GM23338 (cell line): ENCODE measurements around the gene GFOD1. TPM values are rescaled to one million over a fixed set of nuclear protein-coding genes. Genes with fewer than 3 reads are reported as not detected.

ENCODE experiments used
- ATAC-seq: fragments of 200-7000 bp; cut with Tn5 transposase; 3 replicates; pipeline ENCODE4 v1.9.1; 2020
- DNase-seq: peaks from one replicate; pipeline ENCODE4 v3.0.0-alpha.2; 2015; ENCODE audit warnings: low spot score
- H2AFZ ChIP-seq: fragments of 200-600 bp; sonication (generic); 2 replicates; pipeline ENCODE4 v1.8.0; 2016; ENCODE audit warnings: antibody characterized with exemption, mild to moderate bottlenecking, moderate library complexity
- H3F3A ChIP-seq: fragments of 200-600 bp; sonication (generic); replicated peaks from 2 replicates; pipeline ENCODE4 v1.8.0; 2017; ENCODE audit warnings: antibody characterized with exemption, mixed run types, low read depth
- H3K27ac ChIP-seq: fragments of 200-600 bp; sonication (generic); 2 replicates; pipeline ENCODE4 v1.6.1; 2016; ENCODE audit warnings: low read depth
- H3K27me3 ChIP-seq: fragments of 200-600 bp; sonication (generic); 2 replicates; pipeline ENCODE4 v1.8.0; 2016; ENCODE audit warnings: mild to moderate bottlenecking, mixed run types, moderate library complexity; ENCODE audit not compliant: insufficient read depth
- H3K36me3 ChIP-seq: fragments of 200-600 bp; sonication (generic); 2 replicates; pipeline ENCODE4 v1.8.0; 2016; ENCODE audit warnings: mild to moderate bottlenecking; ENCODE audit not compliant: insufficient read depth
- H3K4me1 ChIP-seq: fragments of 200-600 bp; sonication (generic); 2 replicates; pipeline ENCODE4 v1.8.0; 2016; ENCODE audit warnings: mild to moderate bottlenecking, moderate library complexity; ENCODE audit not compliant: insufficient read depth
- H3K4me2 ChIP-seq: fragments of 200-600 bp; sonication (generic); 2 replicates; pipeline ENCODE4 v1.7.1; 2017; ENCODE audit warnings: mixed run types
- H3K4me3 ChIP-seq: fragments of 200-600 bp; sonication (generic); 2 replicates; pipeline ENCODE4 v1.6.1; 2016; ENCODE audit warnings: mixed run types
- H3K79me2 ChIP-seq: fragments of 200-600 bp; sonication (generic); replicated peaks from 2 replicates; pipeline ENCODE4 v1.8.0; 2017; ENCODE audit warnings: mild to moderate bottlenecking; ENCODE audit not compliant: insufficient read depth
- H3K9me2 ChIP-seq: fragments of 200-600 bp; sonication (generic); 2 replicates; pipeline ENCODE4 v1.8.0; 2017; ENCODE audit not compliant: insufficient read depth
- H4K20me1 ChIP-seq: fragments of 200-600 bp; sonication (generic); replicated peaks from 2 replicates; pipeline ENCODE4 v1.8.0; 2017; ENCODE audit warnings: mild to moderate bottlenecking; ENCODE audit not compliant: insufficient read depth
- H3K27ac Mint-ChIP-seq: 2 replicates; pipeline ENCODE4 v1.8.0; 2020; ENCODE audit warnings: inconsistent platforms, mild to moderate bottlenecking, moderate library complexity, mixed read lengths
- H3K27me3 Mint-ChIP-seq: 3 replicates; pipeline ENCODE4 v1.8.0; 2022; ENCODE audit warnings: low read depth, mild to moderate bottlenecking, moderate library complexity, mixed read lengths, inconsistent platforms; ENCODE audit not compliant: insufficient read depth, poor library complexity
- H3K36me3 Mint-ChIP-seq: 3 replicates; pipeline ENCODE4 v1.8.0; 2021; ENCODE audit warnings: low read depth, mild to moderate bottlenecking, inconsistent platforms, moderate library complexity, mixed read lengths
- H3K4me1 Mint-ChIP-seq: 3 replicates; pipeline ENCODE4 v1.8.0; 2020; ENCODE audit warnings: mild to moderate bottlenecking, inconsistent platforms, mixed read lengths
- H3K4me3 Mint-ChIP-seq: 3 replicates; pipeline ENCODE4 v1.8.0; 2021; ENCODE audit warnings: moderate library complexity, mild to moderate bottlenecking, inconsistent platforms, mixed read lengths
- H3K9me3 Mint-ChIP-seq: 3 replicates; pipeline ENCODE4 v1.8.0; 2020; ENCODE audit warnings: moderate library complexity, mild to moderate bottlenecking, inconsistent platforms, mixed read lengths
- CREB1 ChIP-seq: fragments of 250-450 bp; sonication (Bioruptor Pico); IDR thresholded peaks from 2 replicates; pipeline ENCODE4 v1.5.0; 2020; ENCODE audit warnings: low read depth, mild to moderate bottlenecking, moderate library complexity
- EZH2 ChIP-seq: fragments of 200-600 bp; sonication (generic); IDR thresholded peaks from one replicate; pipeline ENCODE4 v1.8.0; 2017; ENCODE audit warnings: antibody characterized with exemption, mild to moderate bottlenecking, low read depth; ENCODE audit not compliant: unreplicated experiment
- EZH2phosphoT487 ChIP-seq: fragments of 200-600 bp; sonication (generic); IDR thresholded peaks from one replicate; pipeline ENCODE4 v1.8.1; 2018; ENCODE audit warnings: antibody characterized with exemption; ENCODE audit not compliant: unreplicated experiment
- JUNB ChIP-seq: IDR thresholded peaks from one replicate; pipeline ENCODE4 v1.6.1; 2016; ENCODE audit warnings: antibody characterized with exemption; ENCODE audit not compliant: unreplicated experiment
- NANOG ChIP-seq: IDR thresholded peaks from 2 replicates; pipeline ENCODE4 v1.6.1; 2016; ENCODE audit warnings: antibody characterized with exemption, borderline replicate concordance
- POLR2AphosphoS5 ChIP-seq: IDR thresholded peaks from 2 replicates; pipeline ENCODE4 v1.6.1; 2016; ENCODE audit warnings: antibody characterized with exemption, low read depth
- STAT1 ChIP-seq: IDR thresholded peaks from one replicate; pipeline ENCODE4 v1.6.1; 2016; ENCODE audit warnings: antibody characterized with exemption; ENCODE audit not compliant: unreplicated experiment
- ZNF114 ChIP-seq: fragments of 250-450 bp; sonication (Bioruptor Pico); IDR thresholded peaks from 2 replicates; pipeline ENCODE4 v1.5.0; 2020; ENCODE audit warnings: mild to moderate bottlenecking, moderate library complexity
- ZNF331 ChIP-seq: fragments of 250-450 bp; sonication (Bioruptor Pico); IDR thresholded peaks from 2 replicates; pipeline ENCODE4 v1.5.0; 2020; ENCODE audit warnings: low read depth, mild to moderate bottlenecking, moderate library complexity
- ZNF462 ChIP-seq: fragments of 250-450 bp; sonication (Bioruptor Pico); IDR thresholded peaks from 2 replicates; pipeline ENCODE4 v1.5.0; 2020; ENCODE audit warnings: mild to moderate bottlenecking, moderate library complexity
- polyA plus RNA-seq: library from polyadenylated mRNA; unstranded; fragments of >200 nt; fragmentation: Nextera tagmentation; extraction: Ambion mirVana; gene quantifications from 2 replicates; pipeline ENCODE4 v1.2.1, GENCODE V29; 2016
- total RNA-seq: library from RNA; depleted of rRNA; stranded (reverse); fragments of >200 nt; shearing (Covaris generic); gene quantifications from 2 replicates; pipeline ENCODE4 v1.2.3, GENCODE V29; 2014
- TF ChIP-seq, protein P1 (sequence below): IDR thresholded peaks from one replicate; pipeline ENCODE4 v1.6.1; 2018; ENCODE audit warnings: antibody characterized with exemption; ENCODE audit not compliant: unreplicated experiment
- TF ChIP-seq, protein P2 (sequence below): IDR thresholded peaks from 2 replicates; pipeline ENCODE4 v1.6.1; 2016; ENCODE audit warnings: antibody characterized with exemption
- TF ChIP-seq, protein P3 (sequence below), 2 experiments: fragments of 200-600 bp in 1 of 2; sonication (generic) in 1 of 2; conservative IDR thresholded peaks; 2 replicates each; pipeline versions ENCODE4 v1.5.1 to v1.6.1; 2016 to 2017; ENCODE audit warnings: antibody characterized with exemption in 2 of 2, low read depth in 2 of 2, mild to moderate bottlenecking in 2 of 2, moderate library complexity in 1 of 2

GFOD1 gene
- total and polyA plus RNA-seq, 2 experiments from 2014 or later: 4.9 to 12.8 TPM

- Histone ChIP-seq H3K27ac (no peak overlapping the region), H3K4me3 (no peak overlapping the region), H3K4me1 (no peaks in the 10 kb centered on the region), H3F3A (no peaks in the 10 kb centered on the region), H2AFZ (peak overlapping the region; percentile 28; the same call in 1 of the 2 replicates), H3K27me3 (0 out of 2 replicates have a peak, but pooled peaks cover 3% of the 10 kb centered on the region), H3K4me2 (no peak overlapping the region), H3K79me2 (no peaks in the 10 kb centered on the region), H4K20me1 (no peaks in the 10 kb centered on the region), H3K9me2 (no peaks in the 10 kb centered on the region), H3K36me3 (no peaks in the 10 kb centered on the region)
- DNase-seq (no peak), ATAC-seq (no peak)
- no peaks in the 10 kb centered on the region for H3K27me3 Mint-ChIP-seq
- no peak overlapping the region for H3K4me3 Mint-ChIP-seq
- TF ChIP-seq ZNF114 (CRISPR knock-in tag) (no peak), STAT1 (no peak), ZNF462 (CRISPR knock-in tag) (no peak), CREB1 (CRISPR knock-in tag) (no peak), POLR2AphosphoS5 (no peak), EZH2phosphoT487 (no peak), EZH2 (no peak), NANOG (no peak), ZNF331 (no peak), JUNB (no peak)
- TF ChIP-seq, protein P1, sequence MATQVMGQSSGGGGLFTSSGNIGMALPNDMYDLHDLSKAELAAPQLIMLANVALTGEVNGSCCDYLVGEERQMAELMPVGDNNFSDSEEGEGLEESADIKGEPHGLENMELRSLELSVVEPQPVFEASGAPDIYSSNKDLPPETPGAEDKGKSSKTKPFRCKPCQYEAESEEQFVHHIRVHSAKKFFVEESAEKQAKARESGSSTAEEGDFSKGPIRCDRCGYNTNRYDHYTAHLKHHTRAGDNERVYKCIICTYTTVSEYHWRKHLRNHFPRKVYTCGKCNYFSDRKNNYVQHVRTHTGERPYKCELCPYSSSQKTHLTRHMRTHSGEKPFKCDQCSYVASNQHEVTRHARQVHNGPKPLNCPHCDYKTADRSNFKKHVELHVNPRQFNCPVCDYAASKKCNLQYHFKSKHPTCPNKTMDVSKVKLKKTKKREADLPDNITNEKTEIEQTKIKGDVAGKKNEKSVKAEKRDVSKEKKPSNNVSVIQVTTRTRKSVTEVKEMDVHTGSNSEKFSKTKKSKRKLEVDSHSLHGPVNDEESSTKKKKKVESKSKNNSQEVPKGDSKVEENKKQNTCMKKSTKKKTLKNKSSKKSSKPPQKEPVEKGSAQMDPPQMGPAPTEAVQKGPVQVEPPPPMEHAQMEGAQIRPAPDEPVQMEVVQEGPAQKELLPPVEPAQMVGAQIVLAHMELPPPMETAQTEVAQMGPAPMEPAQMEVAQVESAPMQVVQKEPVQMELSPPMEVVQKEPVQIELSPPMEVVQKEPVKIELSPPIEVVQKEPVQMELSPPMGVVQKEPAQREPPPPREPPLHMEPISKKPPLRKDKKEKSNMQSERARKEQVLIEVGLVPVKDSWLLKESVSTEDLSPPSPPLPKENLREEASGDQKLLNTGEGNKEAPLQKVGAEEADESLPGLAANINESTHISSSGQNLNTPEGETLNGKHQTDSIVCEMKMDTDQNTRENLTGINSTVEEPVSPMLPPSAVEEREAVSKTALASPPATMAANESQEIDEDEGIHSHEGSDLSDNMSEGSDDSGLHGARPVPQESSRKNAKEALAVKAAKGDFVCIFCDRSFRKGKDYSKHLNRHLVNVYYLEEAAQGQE: no peak
- TF ChIP-seq, protein P2, sequence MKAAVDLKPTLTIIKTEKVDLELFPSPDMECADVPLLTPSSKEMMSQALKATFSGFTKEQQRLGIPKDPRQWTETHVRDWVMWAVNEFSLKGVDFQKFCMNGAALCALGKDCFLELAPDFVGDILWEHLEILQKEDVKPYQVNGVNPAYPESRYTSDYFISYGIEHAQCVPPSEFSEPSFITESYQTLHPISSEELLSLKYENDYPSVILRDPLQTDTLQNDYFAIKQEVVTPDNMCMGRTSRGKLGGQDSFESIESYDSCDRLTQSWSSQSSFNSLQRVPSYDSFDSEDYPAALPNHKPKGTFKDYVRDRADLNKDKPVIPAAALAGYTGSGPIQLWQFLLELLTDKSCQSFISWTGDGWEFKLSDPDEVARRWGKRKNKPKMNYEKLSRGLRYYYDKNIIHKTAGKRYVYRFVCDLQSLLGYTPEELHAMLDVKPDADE: no peak
- TF ChIP-seq, protein P3, sequence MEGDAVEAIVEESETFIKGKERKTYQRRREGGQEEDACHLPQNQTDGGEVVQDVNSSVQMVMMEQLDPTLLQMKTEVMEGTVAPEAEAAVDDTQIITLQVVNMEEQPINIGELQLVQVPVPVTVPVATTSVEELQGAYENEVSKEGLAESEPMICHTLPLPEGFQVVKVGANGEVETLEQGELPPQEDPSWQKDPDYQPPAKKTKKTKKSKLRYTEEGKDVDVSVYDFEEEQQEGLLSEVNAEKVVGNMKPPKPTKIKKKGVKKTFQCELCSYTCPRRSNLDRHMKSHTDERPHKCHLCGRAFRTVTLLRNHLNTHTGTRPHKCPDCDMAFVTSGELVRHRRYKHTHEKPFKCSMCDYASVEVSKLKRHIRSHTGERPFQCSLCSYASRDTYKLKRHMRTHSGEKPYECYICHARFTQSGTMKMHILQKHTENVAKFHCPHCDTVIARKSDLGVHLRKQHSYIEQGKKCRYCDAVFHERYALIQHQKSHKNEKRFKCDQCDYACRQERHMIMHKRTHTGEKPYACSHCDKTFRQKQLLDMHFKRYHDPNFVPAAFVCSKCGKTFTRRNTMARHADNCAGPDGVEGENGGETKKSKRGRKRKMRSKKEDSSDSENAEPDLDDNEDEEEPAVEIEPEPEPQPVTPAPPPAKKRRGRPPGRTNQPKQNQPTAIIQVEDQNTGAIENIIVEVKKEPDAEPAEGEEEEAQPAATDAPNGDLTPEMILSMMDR (conservative IDR thresholded peaks at IDR 0.05; ENCODE audit: low read depth in 2 of 2): no peak
- no peaks in the 10 kb centered on the region for H3K36me3 Mint-ChIP-seq
- no peak overlapping the region for H3K27ac Mint-ChIP-seq
- no peaks in the 10 kb centered on the region for H3K4me1 Mint-ChIP-seq
- H3K9me3 Mint-ChIP-seq: peaks cover 6% of the 10 kb centered on the region; the same call in 2 of the 3 replicates
These were observed 26.5 kb upstream of the GFOD1 start for GRCh38 chr6:13513626-13514502.
